K562 (cell line): ENCODE data around the gene MAP2.

ENCODE experiments used
- ATF3 ChIP-seq, 2 experiments: fragments of 450-650 bp in 1 of 2; sonication (generic) in 1 of 2; formaldehyde crosslinking in 1 of 2; IDR thresholded peaks in 1 of 2; conservative IDR thresholded peaks in 1 of 2; 2 replicates each; pipeline versions ENCODE4 v1.6.1 to v1.8.1; 2016 to 2023; ENCODE audit warnings: mild to moderate bottlenecking in 2 of 2, moderate library complexity in 2 of 2, inconsistent platforms in 1 of 2, missing genetic modification reagents in 1 of 2
- GTF2F1 ChIP-seq: IDR thresholded peaks from 2 replicates; pipeline ENCODE4 v1.6.1; 2011; ENCODE audit warnings: low read depth, low read length, improper control_type of control experiment
- POLR2A ChIP-seq: fragments of 450-650 bp; conservative IDR thresholded peaks from 2 replicates; pipeline ENCODE4 v1.6.1; 2016
- SIN3A ChIP-seq, 2 experiments: fragments of 150-350 bp in 1 of 2; IDR thresholded peaks; 2 replicates each; pipeline ENCODE4 v1.6.1; 2011 to 2016; ENCODE audit warnings: borderline replicate concordance in 2 of 2, low read depth in 2 of 2, low read length in 2 of 2, mild to moderate bottlenecking in 2 of 2, moderate library complexity in 2 of 2; ENCODE audit not compliant: control insufficient read depth in 1 of 2
- SIRT6 ChIP-seq: IDR thresholded peaks from one replicate; pipeline ENCODE4 v1.6.1; 2012; ENCODE audit warnings: low read depth, mild to moderate bottlenecking, control low read depth, inconsistent platforms, low read length, moderate library complexity
- USF1 ChIP-seq: sonication (generic); formaldehyde crosslinking; IDR thresholded peaks from 2 replicates; pipeline ENCODE4 v1.9.0; 2022; ENCODE audit warnings: mild to moderate bottlenecking, missing genetic modification reagents
- ZNF318 ChIP-seq, 2 experiments: fragments of 450-650 bp; IDR thresholded peaks; 2 replicates each; pipeline ENCODE4 v1.6.1; 2016; ENCODE audit warnings: mild to moderate bottlenecking in 2 of 2, borderline replicate concordance in 1 of 2, low read depth in 1 of 2, moderate library complexity in 1 of 2

GRCh38 chr2:209694748-209695147 is 270.9 kb downstream of the MAP2 start:
- no peak for TF ChIP-seq ATF3 (IDR thresholded peaks at IDR 0.05)
- no peak for TF ChIP-seq ATF3 (CRISPR knock-in tag; conservative IDR thresholded peaks at IDR 0.05)
- no peak for TF ChIP-seq USF1 (CRISPR knock-in tag)
- no peak for TF ChIP-seq SIN3A (IDR thresholded peaks at IDR 0.05; ENCODE audit: borderline replicate concordance in 2 of 2, control insufficient read depth in 1 of 2, low read depth in 2 of 2, low read length in 2 of 2)
- no peak for TF ChIP-seq SIRT6
- no peak for TF ChIP-seq POLR2A
- TF ChIP-seq ZNF318 (IDR thresholded peaks at IDR 0.05; ENCODE audit: borderline replicate concordance in 1 of 2, low read depth in 1 of 2): no peak
- TF ChIP-seq GTF2F1: no peak
